ENCODE data around the gene TM2D3. TPM values are rescaled to one million over a fixed set of nuclear protein-coding genes. Genes with fewer than 3 reads are reported as not detected.

Gene TM2D3
- 49.0 and 68.7 TPM in 2 replicates for total RNA-seq (2014; rRNA removed; shearing (Covaris generic))
- polyA plus RNA-seq (2016; fragmentation: Nextera tagmentation; extraction: Ambion mirVana), result 58.3 and 58.7 TPM in 2 replicates

GRCh38 chr15:101652098-101652785, at the start of gene TM2D3:
Gene TM2D3, minus strand, starts transcription at chr15:101652381. Its CDS starts 20 bp downstream, at chr15:101652361.
- Histone ChIP-seq H3K9me2 (ENCODE audit: insufficient read depth) (no peaks in the 10 kb centered on the region), H3K9ac (peak within 1 kb of the TSS; percentile 97), H4K20me1 (ENCODE audit: insufficient read depth) (no peaks in the 10 kb centered on the region), H3K79me2 (ENCODE audit: insufficient read depth) (peaks cover 46% of the 10 kb centered on the region), H3K4me3 (peak within 1 kb of the TSS; percentile 96), H3K36me3 (ENCODE audit: low read depth) (peaks cover 10% of the 10 kb centered on the region; the same call in 1 of the 2 replicates), H3K9me3 (ENCODE audit: low read depth) (no peaks in the 10 kb centered on the region), H3F3A (ENCODE audit: insufficient read depth) (peaks cover 29% of the 10 kb centered on the region), H3K27ac (peak within 1 kb of the TSS; percentile 92), H3K4me2 (ENCODE audit: unreplicated experiment) (peak within 1 kb of the TSS; percentile 97), H3K27me3 (replicated peaks; ENCODE audit: insufficient read depth) (no peaks in the 10 kb centered on the region), H3K4me1 (ENCODE audit: insufficient read depth) (peaks cover 32% of the 10 kb centered on the region), H2AFZ (peak within 1 kb of the TSS; percentile 79)
- 0 to 1% methylated on average over 59 to 69 of the region's 75 CpGs for WGBS, 2 experiments (ENCODE audit: low coverage in 1 of 2, low lambda C conversion rate in 2 of 2, missing lambda C conversion rate in 2 of 2)
- in situ Hi-C loops (cut with MboI), result no loop called here
- no peak for TF ChIP-seq EZH2 (IDR thresholded peaks at IDR 0.05; ENCODE audit: insufficient read depth, poor library complexity, severe bottlenecking)
- no peak for TF ChIP-seq EZH2phosphoT487 (IDR thresholded peaks at IDR 0.05; ENCODE audit: insufficient read depth, low read depth)
- peak; percentile 98 for DNase-seq

GRCh38 chr15:101698314-101698713, 46.1 kb upstream of the TM2D3 start:
- 78 to 81% methylated on average over 2 of the region's 2 CpGs for WGBS, 2 experiments (ENCODE audit: low coverage in 1 of 2, low lambda C conversion rate in 2 of 2, missing lambda C conversion rate in 2 of 2)

GRCh38 chr15:101697488-101697887, 45.3 kb upstream of the TM2D3 start:
- Histone ChIP-seq H3K4me1 (ENCODE audit: insufficient read depth) (no peaks in the 10 kb centered on the region), H3K4me3 (no peak overlapping the region), H3K9ac (no peak overlapping the region), H3K79me2 (ENCODE audit: insufficient read depth) (no peaks in the 10 kb centered on the region), H4K20me1 (ENCODE audit: insufficient read depth) (no peaks in the 10 kb centered on the region), H3K4me2 (ENCODE audit: unreplicated experiment) (no peak overlapping the region), H3K9me3 (ENCODE audit: low read depth) (no peaks in the 10 kb centered on the region), H3K36me3 (ENCODE audit: low read depth) (peaks cover 34% of the 10 kb centered on the region), H3K27me3 (replicated peaks; ENCODE audit: insufficient read depth) (no peaks in the 10 kb centered on the region), H3K27ac (no peak overlapping the region), H2AFZ (no peak overlapping the region), H3F3A (ENCODE audit: insufficient read depth) (no peaks in the 10 kb centered on the region), H3K9me2 (ENCODE audit: insufficient read depth) (no peaks in the 10 kb centered on the region)
- in situ Hi-C loops (cut with MboI), result no loop called here
- no peak for DNase-seq
- no peak for TF ChIP-seq EZH2phosphoT487 (IDR thresholded peaks at IDR 0.05; ENCODE audit: insufficient read depth, low read depth)
- TF ChIP-seq EZH2 (IDR thresholded peaks at IDR 0.05; ENCODE audit: insufficient read depth, poor library complexity, severe bottlenecking), result no peak
- WGBS, 2 experiments (ENCODE audit: low coverage in 1 of 2, low lambda C conversion rate in 2 of 2, missing lambda C conversion rate in 2 of 2), result 92 to 94% methylated on average over 7 of the region's 7 CpGs

More at GRCh38 chr15:101698314-101698713, 46.1 kb upstream of the TM2D3 start:
- H3K4me2 ChIP-seq (ENCODE audit: unreplicated experiment), result no peak overlapping the region
- no peak overlapping the region for H2AFZ ChIP-seq
- no peak overlapping the region for H3K9ac ChIP-seq
- DNase-seq, result peak; percentile 26
- no peaks in the 10 kb centered on the region for H3K9me2 ChIP-seq (ENCODE audit: insufficient read depth)
- no peak for TF ChIP-seq EZH2 (IDR thresholded peaks at IDR 0.05; ENCODE audit: insufficient read depth, poor library complexity, severe bottlenecking)
- no peak for TF ChIP-seq EZH2phosphoT487 (IDR thresholded peaks at IDR 0.05; ENCODE audit: insufficient read depth, low read depth)
- H3K27ac ChIP-seq, result no peak overlapping the region
- H3K4me1 ChIP-seq (ENCODE audit: insufficient read depth), result no peaks in the 10 kb centered on the region
- H4K20me1 ChIP-seq (ENCODE audit: insufficient read depth), result no peaks in the 10 kb centered on the region
- no peaks in the 10 kb centered on the region for H3K79me2 ChIP-seq (ENCODE audit: insufficient read depth)
- H3K36me3 ChIP-seq (ENCODE audit: low read depth), result peaks cover 34% of the 10 kb centered on the region
- H3K9me3 ChIP-seq (ENCODE audit: low read depth), result no peaks in the 10 kb centered on the region
- no peak overlapping the region for H3K4me3 ChIP-seq
- H3K27me3 ChIP-seq (replicated peaks; ENCODE audit: insufficient read depth), result no peaks in the 10 kb centered on the region
- in situ Hi-C loops (cut with MboI), result no loop called here
- no peaks in the 10 kb centered on the region for H3F3A ChIP-seq (ENCODE audit: insufficient read depth)

- H3F3A ChIP-seq (ENCODE audit: insufficient read depth), result no peaks in the 10 kb centered on the region
- in situ Hi-C loops (cut with MboI), result no loop called here
- no peak for DNase-seq
- no peak for TF ChIP-seq EZH2 (IDR thresholded peaks at IDR 0.05; ENCODE audit: insufficient read depth, poor library complexity, severe bottlenecking)
- no peak for TF ChIP-seq EZH2phosphoT487 (IDR thresholded peaks at IDR 0.05; ENCODE audit: insufficient read depth, low read depth)
- no peak overlapping the region for H3K4me3 ChIP-seq
- H3K79me2 ChIP-seq (ENCODE audit: insufficient read depth), result no peaks in the 10 kb centered on the region
- WGBS, 2 experiments (ENCODE audit: low coverage in 1 of 2, low lambda C conversion rate in 2 of 2, missing lambda C conversion rate in 2 of 2), result 97 to 100% methylated on average over 1 of the region's 1 CpG
- no peak overlapping the region for H3K27ac ChIP-seq
- H3K36me3 ChIP-seq (ENCODE audit: low read depth), result peaks cover 34% of the 10 kb centered on the region
- no peaks in the 10 kb centered on the region for H3K27me3 ChIP-seq (replicated peaks; ENCODE audit: insufficient read depth)
- no peaks in the 10 kb centered on the region for H3K4me1 ChIP-seq (ENCODE audit: insufficient read depth)
- no peaks in the 10 kb centered on the region for H3K9me2 ChIP-seq (ENCODE audit: insufficient read depth)
- no peaks in the 10 kb centered on the region for H4K20me1 ChIP-seq (ENCODE audit: insufficient read depth)
- H3K9me3 ChIP-seq (ENCODE audit: low read depth), result no peaks in the 10 kb centered on the region
- no peak overlapping the region for H3K9ac ChIP-seq
- no peak overlapping the region for H3K4me2 ChIP-seq (ENCODE audit: unreplicated experiment)
- no peak overlapping the region for H2AFZ ChIP-seq
Observed at GRCh38 chr15:101696829-101697228, 44.6 kb upstream of the TM2D3 start.

Measured in GM23248 (cell line).